GM19463 (cell line): ENCODE measurements around the gene SLFN12.
"Not testable (repeated sequence)": the region's sequence is repeated elsewhere in the genome, so short reads cannot be mapped to it uniquely, and the experiment has no call there.

Experiments
- ATAC-seq: cut with Tn5 transposase; IDR thresholded peaks from one replicate; pipeline ENCODE4 v1.9.1; 2021; ENCODE audit warnings: mild to moderate bottlenecking, moderate library complexity; ENCODE audit not compliant: unreplicated experiment

The SLFN12 gene

DNA sequence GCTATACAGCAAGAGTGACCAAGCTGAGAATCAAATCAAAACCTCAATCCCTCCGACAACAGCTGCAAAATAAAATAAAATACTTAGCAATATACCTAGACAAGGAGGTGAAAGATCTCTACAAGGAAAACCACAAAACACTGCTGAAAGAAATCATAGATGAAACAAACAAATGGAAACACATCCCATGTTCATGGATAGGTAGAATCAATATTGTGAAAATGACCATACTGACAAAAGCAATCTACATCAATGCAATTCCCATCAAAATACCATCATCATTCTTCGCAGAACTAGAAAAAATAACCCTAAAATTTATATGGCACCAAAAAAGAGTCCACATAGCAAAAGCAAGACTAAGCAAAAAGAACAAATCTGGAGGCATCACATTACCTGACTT lies 17.6 kb downstream of the SLFN12 start:
- ATAC-seq = not testable (repeated sequence)

- no peak for ATAC-seq
These were observed 18.1 kb downstream of the SLFN12 start for GRCh38 chr17:35414247-35414646.

DNA sequence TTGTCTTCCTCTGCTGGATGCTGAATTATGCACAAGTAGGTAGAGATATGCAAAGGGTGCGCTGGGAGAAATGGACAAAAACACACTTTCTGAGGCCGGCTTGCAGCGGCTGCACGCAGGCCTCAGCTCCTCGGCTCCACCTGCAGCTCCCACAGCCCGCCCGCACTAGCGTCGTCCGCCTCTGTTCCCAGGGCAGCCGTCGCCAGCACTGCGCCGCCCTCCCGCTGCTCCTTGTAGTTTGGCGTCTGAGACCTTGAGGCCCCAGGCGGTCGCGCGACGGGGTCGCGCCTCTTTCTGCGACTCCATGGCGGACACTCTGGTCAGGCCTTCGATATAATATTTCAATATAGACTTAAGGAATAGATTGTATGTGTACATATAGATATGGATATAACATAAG lies 24.8 kb downstream of the SLFN12 start:
- ATAC-seq = no peak

- no peak for ATAC-seq
These were observed 25.7 kb downstream of the SLFN12 start for GRCh38 chr17:35406568-35406967.

DNA sequence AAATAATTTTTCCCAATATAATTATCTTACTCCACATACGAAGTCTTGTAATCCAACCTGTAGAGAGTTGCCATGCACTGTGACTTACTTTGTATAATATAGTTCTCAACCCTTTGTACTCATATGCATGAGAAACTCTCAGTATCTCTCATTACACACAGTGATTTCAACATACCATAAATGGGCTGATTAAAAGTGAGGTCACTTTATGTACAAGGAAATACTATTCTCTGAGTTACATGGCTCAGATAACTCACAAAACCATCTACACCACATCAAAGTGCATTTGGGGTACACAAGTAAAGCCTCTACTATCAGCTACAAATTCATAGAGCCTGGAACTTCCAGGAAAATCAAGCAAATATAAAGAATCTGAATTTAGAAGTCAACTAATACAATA lies 27.9 kb downstream of the SLFN12 start:
- no peak for ATAC-seq

DNA sequence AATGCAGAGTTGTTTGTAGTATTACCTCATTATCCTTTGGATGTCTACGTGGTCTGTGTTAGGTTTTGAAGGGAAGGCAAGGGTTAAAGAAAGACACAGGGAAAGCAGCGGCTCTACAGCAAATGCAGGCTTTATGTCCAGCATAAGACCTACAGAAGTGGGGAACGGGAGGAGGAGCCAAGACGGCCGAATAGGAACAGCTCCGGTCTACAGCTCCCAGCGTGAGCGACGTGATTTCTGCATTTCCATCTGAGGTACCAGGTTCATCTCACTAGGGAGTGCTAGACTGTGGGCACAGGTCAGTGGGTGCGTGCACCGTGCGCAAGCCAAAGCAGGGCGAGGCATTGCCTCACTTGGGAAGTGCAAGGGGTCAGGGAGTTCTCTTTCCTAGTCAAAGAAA lies 38.5 kb downstream of the SLFN12 start:
- not testable (repeated sequence) for ATAC-seq

- no peak for ATAC-seq
These were observed 41.6 kb downstream of the SLFN12 start for GRCh38 chr17:35390663-35391062.

DNA sequence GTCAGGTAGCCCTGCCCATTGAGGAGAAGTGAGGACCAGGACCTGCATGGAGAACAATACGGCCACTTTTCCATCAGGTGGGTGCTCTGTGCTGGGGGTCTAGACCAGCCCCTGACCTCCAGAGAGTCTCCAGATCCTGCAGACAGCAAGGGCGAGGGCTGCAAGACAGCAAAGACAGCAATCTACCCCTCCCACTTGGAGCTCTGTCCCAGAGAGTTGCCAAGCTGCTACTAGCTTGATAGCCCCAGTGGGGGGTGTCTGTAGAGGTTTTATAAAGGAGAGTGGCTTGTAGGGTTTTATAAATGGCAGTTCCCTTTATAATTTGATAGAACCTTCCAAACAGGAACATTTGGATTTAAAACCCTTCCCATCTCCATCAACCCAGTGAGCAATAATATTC lies 42.1 kb downstream of the SLFN12 start:
- no peak for ATAC-seq

- no peak for ATAC-seq
These were observed 44.8 kb downstream of the SLFN12 start for GRCh38 chr17:35387496-35387895.

DNA sequence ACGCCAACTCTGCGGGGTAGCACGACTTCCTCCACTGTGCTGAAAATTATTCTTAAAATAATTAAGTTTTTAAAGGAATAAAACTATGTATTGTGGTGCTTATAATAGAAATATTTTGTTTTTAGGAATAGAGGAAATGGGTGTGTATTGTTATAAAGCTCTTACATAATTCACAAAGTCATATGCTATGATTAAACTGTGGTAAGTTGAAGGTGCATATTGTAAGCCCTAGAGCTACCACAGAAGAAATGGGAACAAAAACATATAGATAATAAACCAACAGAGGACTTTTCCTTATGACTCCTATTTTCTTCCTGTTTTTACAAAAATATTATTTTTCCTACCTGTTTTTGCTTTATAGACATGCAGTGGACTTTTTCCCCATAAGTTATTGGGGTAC lies 54.6 kb downstream of the SLFN12 start:
- no peak for ATAC-seq

DNA sequence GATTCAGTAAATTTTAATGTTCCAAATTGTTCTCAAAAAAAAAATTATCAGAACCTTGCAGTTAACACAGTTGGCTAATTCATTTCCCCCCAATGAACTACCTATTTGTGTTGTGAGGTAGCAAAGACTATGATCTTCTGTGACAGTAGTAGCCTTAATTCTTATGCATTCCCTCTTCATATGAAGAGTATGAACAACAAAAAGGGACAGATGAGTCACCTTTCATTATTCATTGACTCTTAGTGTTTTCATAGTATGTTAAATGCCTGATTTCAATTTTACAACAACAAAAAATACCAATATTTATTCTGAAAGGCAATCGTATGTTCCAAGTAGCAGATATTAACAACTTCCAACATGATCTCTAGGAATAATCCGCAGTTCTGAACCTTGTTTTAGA lies 55.2 kb downstream of the SLFN12 start:
- no peak for ATAC-seq

DNA sequence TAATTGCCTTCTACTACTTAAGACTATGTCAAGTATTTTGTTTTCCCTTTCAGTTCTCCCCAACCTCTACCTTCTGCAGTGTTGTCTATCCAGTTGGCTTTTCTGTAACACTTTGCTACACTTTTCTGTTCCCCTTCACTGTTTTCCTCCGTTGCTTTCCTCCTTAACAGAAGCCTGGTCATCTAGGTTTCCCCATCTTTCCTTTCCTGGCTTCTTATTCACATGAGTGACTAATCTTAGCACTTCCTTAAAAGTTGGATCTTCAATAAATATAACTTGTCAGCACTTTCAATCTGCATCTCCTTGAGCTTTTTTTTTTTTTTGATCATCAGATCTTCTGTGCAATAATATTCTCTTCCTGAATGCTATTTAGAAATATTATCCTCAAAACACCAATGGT lies 56.1 kb downstream of the SLFN12 start:
- no peak for ATAC-seq

DNA sequence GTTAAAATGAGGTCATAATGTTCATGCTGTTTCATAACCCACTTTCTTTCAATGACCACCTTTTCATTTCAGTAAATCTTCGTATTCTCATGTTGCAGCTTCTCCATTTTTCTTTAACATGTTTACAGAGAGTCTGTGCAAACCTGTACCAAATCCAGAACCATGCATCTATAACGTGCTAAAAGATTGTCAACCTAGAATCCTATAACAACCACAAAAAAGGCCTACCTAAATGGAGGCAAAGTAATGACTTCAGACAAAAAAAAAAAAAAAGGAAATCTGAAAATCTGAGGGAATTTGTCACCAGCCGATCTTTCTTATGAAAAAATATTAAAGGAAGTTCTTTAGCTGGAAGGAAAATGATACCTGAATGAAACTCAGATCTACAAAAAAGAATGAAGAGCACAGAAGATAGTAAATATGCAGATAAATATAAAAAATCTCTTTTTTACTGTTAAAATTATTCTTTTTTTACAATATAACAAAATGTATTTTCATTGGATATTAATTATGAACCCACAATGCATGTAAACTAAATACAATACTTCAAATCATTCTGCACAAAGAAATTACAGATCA lies 57.4 kb downstream of the SLFN12 start:
- no peak for ATAC-seq

DNA sequence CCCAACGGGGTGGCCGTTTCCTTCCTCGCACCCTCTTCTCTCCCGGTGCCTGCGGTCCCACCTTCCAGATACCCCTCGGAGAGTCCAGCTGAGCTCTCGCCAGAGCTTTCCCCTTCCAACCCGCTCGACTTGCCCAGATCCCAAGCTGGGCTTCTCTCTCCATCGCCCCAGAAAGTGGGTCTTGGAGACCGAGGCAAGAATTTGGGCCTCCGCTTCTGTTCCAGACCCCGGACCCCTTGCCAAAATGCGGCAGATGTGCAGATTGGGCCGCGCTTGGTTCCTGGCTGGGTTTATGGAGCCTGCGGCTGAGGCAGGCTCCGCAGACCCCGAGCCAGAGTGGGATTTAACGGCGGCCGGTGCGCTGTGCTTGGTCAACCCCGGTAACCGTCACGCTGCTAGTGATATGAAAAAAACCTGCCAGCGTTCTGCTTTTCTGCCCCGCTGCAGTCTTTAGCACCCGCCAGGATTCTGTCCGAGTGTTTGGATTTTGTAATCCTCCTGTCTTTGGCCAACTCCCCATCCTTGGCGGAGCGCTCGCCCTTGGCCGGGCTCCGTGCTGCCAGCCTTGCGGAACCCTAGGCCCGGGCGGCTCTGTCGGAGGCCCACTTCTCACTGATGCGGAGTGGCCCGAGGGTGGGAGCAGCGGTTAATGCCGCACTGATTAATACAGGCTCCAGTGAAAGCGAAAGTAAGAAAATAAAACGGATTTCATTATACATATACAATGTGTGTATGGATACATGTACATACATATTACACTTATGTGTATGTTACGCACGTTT lies 58.1 kb downstream of the SLFN12 start:
- peak; percentile 5 for ATAC-seq

- peak; percentile 64 for ATAC-seq
These were observed 58.7 kb downstream of the SLFN12 start, which contains the start of gene SLFN11 for GRCh38 chr17:35373534-35373983. TSS of gene SLFN11 (minus strand) at chr17:35373621. CDS start at chr17:35363807, 9,814 bp downstream.

- peak; percentile 9 for ATAC-seq
These were observed 59.3 kb downstream of the SLFN12 start for GRCh38 chr17:35372846-35373533.

GRCh38 chr17:35371934-35372333 lies 60.4 kb downstream of the SLFN12 start:
- ATAC-seq = no peak

DNA sequence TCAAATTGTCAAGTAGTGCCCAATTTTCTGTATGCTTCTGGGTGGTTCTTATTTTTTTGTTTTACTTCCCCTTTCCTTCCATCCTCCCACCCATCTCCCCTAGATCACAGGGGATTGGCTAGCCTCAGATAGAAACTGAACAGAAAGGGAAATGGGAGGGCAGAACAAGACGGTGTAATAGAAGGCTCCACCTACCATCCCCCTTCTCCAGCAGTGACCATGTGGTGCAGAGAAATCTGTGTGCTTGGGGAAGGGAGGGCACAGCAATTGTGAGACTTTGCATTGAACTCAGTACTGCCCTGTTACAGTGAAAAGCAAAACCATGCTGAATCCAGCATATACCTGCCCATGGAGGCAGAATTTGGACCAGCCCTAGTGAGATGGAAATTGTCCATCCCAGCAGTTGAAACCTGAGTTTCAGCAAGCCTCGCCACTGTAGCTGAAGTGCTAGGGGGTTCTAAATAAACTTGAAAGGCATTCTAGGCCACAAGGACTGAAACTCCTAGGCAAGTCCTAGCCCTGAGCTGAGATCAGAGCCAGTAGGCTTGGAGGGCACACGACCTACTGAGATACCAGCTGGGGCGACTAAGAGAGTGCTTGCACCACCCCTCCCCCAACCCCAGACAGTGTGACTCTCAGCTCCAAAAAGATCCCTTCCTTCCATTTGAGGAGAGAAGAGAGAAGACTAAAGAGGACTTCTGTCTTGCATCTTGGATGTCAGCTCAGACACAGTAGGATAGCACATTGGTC lies 64.0 kb downstream of the SLFN12 start:
- ATAC-seq = peak; percentile 97

DNA sequence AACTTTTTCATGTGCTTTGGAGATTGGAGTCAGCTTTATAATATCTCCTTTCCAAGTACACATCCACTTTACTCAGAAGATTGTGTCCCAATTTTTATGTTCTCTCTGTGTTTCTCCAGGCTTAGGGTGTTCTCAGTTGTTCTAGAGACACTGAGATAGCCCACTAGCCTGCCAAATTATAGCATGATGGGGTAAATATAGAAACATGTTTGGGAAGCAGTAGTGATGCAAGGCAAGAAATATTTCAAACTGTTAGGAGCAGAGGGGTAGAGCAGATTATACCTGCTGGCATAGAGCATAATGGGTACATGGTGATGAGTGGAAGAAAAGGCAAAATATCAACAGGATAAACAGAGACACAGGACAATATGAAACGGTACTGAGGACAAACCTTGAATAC lies 71.3 kb downstream of the SLFN12 start:
- no peak for ATAC-seq
